DND-41 (cell line): ENCODE measurements around the gene ATP10D.

ENCODE experiments used
- EZH2 ChIP-seq: IDR thresholded peaks from 3 replicates; pipeline ENCODE4 v1.6.1; 2012; ENCODE audit warnings: borderline replicate concordance, low read depth, mild to moderate bottlenecking, moderate library complexity, low read length, inconsistent platforms; ENCODE audit not compliant: severe bottlenecking
- TF ChIP-seq, protein P1 (sequence below): IDR thresholded peaks from 2 replicates; pipeline ENCODE4 v1.5.1; 2012; ENCODE audit warnings: borderline replicate concordance, low read length, moderate library complexity, mild to moderate bottlenecking; ENCODE audit not compliant: poor library complexity, severe bottlenecking; ENCODE audit errors: extremely low read depth

DNA sequence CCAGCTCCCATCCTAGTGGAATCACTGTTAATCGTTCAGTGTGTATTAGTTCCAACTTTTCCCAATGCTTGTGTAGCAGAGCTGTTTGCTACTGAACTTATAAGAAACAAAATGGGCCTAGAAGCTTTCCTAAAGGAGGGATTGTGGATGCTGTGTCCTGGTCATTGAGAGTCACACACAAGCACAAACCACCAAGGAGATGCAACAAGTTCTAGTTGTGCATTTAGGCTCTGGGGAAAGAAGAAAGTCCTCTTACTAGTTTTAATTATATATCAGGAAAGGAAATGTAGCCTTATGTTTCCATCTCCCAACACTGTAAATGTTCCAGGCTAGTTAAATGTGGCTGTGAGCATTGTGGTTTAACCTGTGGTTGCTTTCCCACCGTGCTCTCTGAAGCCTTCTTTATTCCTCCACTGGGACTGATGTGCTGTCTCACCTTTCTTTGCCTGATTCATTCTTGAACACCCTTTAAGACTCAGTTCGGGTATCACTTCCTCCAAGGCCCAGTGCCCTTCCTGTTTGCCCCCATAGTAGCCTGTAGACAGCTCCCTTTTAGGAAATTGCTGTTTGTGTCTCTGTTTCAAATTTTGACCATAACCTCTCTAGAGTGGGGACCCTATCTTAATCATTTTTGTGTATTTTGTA is 34.3 kb downstream of the ATP10D start:
- TF ChIP-seq, protein P1, sequence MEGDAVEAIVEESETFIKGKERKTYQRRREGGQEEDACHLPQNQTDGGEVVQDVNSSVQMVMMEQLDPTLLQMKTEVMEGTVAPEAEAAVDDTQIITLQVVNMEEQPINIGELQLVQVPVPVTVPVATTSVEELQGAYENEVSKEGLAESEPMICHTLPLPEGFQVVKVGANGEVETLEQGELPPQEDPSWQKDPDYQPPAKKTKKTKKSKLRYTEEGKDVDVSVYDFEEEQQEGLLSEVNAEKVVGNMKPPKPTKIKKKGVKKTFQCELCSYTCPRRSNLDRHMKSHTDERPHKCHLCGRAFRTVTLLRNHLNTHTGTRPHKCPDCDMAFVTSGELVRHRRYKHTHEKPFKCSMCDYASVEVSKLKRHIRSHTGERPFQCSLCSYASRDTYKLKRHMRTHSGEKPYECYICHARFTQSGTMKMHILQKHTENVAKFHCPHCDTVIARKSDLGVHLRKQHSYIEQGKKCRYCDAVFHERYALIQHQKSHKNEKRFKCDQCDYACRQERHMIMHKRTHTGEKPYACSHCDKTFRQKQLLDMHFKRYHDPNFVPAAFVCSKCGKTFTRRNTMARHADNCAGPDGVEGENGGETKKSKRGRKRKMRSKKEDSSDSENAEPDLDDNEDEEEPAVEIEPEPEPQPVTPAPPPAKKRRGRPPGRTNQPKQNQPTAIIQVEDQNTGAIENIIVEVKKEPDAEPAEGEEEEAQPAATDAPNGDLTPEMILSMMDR, result no peak
- no peak for TF ChIP-seq EZH2
